ENCODE data around the gene LINGO1. TPM values are rescaled to one million over a fixed set of nuclear protein-coding genes. Genes with fewer than 3 reads are reported as not detected.

Gene LINGO1
- total RNA-seq, 2 experiments from 2014 or later, result not detected

DNA sequence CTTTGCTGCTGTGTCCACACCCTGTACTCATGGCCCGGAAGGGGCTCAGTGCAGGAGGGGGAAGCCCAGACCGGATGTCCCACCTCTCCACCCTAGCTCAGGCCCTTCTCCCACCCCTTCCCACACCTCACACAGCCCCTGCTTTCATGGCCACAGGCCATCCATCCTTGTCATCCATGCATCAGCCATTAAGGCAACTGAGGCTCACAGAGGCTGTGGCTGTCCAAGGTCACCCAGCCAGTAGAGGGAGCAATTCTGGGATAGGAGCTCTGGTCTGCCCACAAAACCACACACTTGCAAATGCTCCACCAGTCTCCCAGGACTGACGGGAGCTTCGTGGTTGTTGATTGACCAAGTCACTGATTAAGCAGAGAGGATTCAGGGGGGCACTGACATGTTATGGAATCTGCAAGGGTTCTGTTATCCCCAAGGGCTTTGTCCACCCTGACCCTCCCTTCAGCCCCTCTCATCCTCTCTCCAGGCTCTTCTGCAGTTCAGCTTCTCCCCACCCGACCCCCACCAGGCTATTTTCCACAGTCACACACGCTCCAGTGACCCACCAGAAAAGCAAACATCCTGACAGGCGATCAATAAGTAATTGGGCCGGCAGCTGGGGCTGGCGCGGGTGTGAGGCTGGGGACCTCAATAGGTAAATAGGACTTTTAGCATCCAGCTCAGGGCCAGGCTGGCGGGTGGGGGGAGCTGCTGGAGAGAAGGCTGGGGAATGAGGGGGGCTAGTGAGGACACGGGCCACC is 15.1 kb downstream of the LINGO1 start:
- H3K36me3 Mint-ChIP-seq (ENCODE audit: low read depth), result no peaks in the 10 kb centered on the region
- H3K4me1 Mint-ChIP-seq (ENCODE audit: low read depth), result no peaks in the 10 kb centered on the region
- ATAC-seq (no peak), DNase-seq (peak; percentile 22)
- ChIA-PET CTCF (interaction anchor here (0.7 to 4.5 kb wide), 10 partner anchors 9 to 237 kb away, joined by 3 to 18 read pairs (median 4); partner anchors contain the start of gene LINGO1), POLR2A (no interaction called here)
- intact Hi-C loops (cut with micrococcal nuclease), result no loop called here
- H3K27me3 Mint-ChIP-seq, result no peaks in the 10 kb centered on the region
- TF ChIP-seq, protein P1, sequence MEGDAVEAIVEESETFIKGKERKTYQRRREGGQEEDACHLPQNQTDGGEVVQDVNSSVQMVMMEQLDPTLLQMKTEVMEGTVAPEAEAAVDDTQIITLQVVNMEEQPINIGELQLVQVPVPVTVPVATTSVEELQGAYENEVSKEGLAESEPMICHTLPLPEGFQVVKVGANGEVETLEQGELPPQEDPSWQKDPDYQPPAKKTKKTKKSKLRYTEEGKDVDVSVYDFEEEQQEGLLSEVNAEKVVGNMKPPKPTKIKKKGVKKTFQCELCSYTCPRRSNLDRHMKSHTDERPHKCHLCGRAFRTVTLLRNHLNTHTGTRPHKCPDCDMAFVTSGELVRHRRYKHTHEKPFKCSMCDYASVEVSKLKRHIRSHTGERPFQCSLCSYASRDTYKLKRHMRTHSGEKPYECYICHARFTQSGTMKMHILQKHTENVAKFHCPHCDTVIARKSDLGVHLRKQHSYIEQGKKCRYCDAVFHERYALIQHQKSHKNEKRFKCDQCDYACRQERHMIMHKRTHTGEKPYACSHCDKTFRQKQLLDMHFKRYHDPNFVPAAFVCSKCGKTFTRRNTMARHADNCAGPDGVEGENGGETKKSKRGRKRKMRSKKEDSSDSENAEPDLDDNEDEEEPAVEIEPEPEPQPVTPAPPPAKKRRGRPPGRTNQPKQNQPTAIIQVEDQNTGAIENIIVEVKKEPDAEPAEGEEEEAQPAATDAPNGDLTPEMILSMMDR (IDR thresholded peaks at IDR 0.05), result no peak
- no peak overlapping the region for H3K27ac Mint-ChIP-seq
- no peaks in the 10 kb centered on the region for H3K9me3 Mint-ChIP-seq
- no peak overlapping the region for H3K4me3 Mint-ChIP-seq

DNA sequence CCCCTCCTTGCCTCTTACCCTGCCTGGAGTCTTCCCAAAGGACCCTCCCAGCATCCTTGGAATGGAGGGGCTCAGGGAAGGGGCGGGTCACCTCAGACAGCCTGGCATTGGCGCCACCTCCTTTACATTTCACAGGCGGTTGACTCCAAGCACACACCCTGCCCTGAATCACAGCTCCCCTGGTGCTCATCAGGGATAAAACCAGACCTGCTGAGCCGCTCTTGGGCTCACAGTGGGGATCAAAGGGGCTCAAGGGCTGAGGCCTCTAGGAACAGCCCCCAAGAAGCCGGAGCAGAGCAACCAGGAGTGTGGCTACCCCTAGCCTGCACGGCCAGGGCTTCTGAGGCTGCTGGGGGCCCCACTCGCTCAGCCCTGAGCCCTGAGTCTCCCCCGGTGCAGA is 16.6 kb downstream of the LINGO1 start:
- CTCF ChIA-PET, result interaction anchor here (1.9 to 4.5 kb wide), 2 partner anchors 14 to 18 kb away, joined by 4 to 18 read pairs; partner anchors contain the start of gene LINGO1

DNA sequence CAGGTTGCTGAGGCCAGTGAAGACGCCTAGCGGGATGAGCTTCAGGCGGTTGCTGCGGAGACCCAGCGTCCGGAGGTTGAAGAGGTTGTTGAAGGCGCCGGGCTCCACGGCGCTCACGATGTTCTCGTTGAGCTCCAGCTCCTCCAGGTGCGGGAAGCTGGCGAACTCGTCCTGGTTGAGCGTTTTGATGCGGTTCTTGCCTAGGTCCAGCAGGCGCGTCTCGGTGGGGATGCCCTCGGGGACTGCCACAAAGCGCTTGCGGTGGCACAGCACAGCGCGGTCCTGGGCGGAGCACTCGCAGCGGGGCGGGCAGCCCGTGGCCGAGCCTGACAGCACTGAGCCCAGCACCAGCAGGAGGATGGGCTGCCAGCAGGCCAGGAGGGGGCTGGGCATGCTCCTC is 17.2 kb downstream of the LINGO1 start:
- no peaks in the 10 kb centered on the region for H3K36me3 Mint-ChIP-seq (ENCODE audit: low read depth)
- H3K4me3 Mint-ChIP-seq, result no peak overlapping the region
- no peak overlapping the region for H3K27ac Mint-ChIP-seq
- TF ChIP-seq, protein P1 (IDR thresholded peaks at IDR 0.05), result no peak
- ATAC-seq (no peak), DNase-seq (no peak)
- intact Hi-C loops (cut with micrococcal nuclease), result no loop called here
- POLR2A ChIA-PET, result no interaction called here
- no peaks in the 10 kb centered on the region for H3K27me3 Mint-ChIP-seq
- no peaks in the 10 kb centered on the region for H3K4me1 Mint-ChIP-seq (ENCODE audit: low read depth)
- CTCF ChIA-PET, result interaction anchor here (4.5 kb wide), 1 partner anchor 19 kb away, joined by 18 read pairs; the partner anchor contains the start of gene LINGO1
- no peaks in the 10 kb centered on the region for H3K9me3 Mint-ChIP-seq

More for the DNA sequence above, 16.6 kb downstream of the LINGO1 start:
- Mint-ChIP-seq H3K9me3 (no peaks in the 10 kb centered on the region), H3K4me3 (no peak overlapping the region), H3K36me3 (ENCODE audit: low read depth) (no peaks in the 10 kb centered on the region), H3K4me1 (ENCODE audit: low read depth) (no peaks in the 10 kb centered on the region), H3K27ac (no peak overlapping the region), H3K27me3 (no peaks in the 10 kb centered on the region)
- DNase-seq, result no peak
- ATAC-seq, result no peak
- POLR2A ChIA-PET, result no interaction called here
- TF ChIP-seq, protein P1 (IDR thresholded peaks at IDR 0.05), result no peak
- intact Hi-C loops (cut with micrococcal nuclease), result no loop called here

- CTCF ChIA-PET, result no interaction called here
- TF ChIP-seq, protein P1 (IDR thresholded peaks at IDR 0.05), result no peak
- DNase-seq, result no peak
- intact Hi-C loops (cut with micrococcal nuclease), result no loop called here
- Mint-ChIP-seq H3K4me1 (ENCODE audit: low read depth) (no peaks in the 10 kb centered on the region), H3K27me3 (no peaks in the 10 kb centered on the region), H3K36me3 (ENCODE audit: low read depth) (no peaks in the 10 kb centered on the region), H3K27ac (no peak overlapping the region), H3K9me3 (no peaks in the 10 kb centered on the region), H3K4me3 (no peak overlapping the region)
- no peak for ATAC-seq
- POLR2A ChIA-PET, result no interaction called here
Measured at GRCh38 chr15:77614251-77614806, 18.4 kb downstream of the LINGO1 start.

DNA sequence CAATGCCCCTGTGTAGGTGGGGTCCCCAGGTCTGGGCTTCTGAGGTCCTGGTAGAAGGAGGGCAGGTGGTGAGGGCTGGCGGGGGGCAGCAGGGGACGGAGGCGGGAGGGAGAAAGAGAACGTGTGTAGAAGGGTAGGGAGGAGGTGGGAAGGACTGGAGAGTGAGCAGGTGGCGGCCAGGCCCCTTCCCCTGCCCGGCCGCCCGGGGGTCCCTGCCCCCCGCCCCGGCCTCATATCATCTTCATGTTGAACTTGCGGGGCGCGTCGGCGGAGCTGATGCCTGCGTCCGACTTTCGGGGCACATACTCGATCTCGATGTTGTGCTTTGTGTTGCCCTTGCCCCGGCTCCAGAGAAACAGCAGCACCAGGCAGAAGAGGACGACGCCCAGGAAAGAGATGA is 18.9 kb downstream of the LINGO1 start:
- Mint-ChIP-seq H3K27ac (no peak overlapping the region), H3K27me3 (no peaks in the 10 kb centered on the region), H3K36me3 (ENCODE audit: low read depth) (no peaks in the 10 kb centered on the region), H3K9me3 (no peaks in the 10 kb centered on the region), H3K4me1 (ENCODE audit: low read depth) (no peaks in the 10 kb centered on the region), H3K4me3 (no peak overlapping the region)
- TF ChIP-seq, protein P1 (IDR thresholded peaks at IDR 0.05), result no peak
- no peak for ATAC-seq
- DNase-seq, result no peak
- ChIA-PET CTCF (no interaction called here), POLR2A (no interaction called here)
- intact Hi-C loops (cut with micrococcal nuclease), result no loop called here

Data from activated CD8-positive, alpha-beta T cell treated with anti-CD3 and anti-CD28 coated beads for 36 hours (primary cell).